HG02610 (cell line): Measurements from ENCODE around the gene ZNF488.

ENCODE experiments used
- ATAC-seq: cut with Tn5 transposase; IDR thresholded peaks from one replicate; pipeline ENCODE4 v1.9.1; 2021; ENCODE audit warnings: mild to moderate bottlenecking, moderate library complexity; ENCODE audit not compliant: unreplicated experiment

ZNF488 gene

DNA sequence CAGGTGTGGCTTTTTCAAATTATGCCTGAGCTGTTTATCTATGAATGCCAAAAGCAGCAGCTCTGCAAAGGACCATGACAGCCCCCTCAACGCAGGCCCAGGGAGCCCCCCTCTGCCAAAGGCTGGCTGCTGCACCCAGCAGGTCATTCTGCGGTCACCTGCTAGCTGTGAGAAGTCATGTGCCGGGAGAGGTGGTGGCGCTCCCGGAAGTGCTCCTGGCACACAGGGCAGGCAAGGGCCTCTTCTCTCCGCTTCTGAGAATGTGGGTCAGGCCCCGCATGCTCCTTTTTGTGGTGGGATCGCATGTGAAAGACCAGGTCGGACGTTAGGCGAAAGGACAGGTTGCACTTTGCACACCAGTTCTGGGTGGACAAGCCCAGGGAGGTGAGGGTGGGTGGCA, 16.4 kb downstream of the ZNF488 start:
- ATAC-seq, result no peak

DNA sequence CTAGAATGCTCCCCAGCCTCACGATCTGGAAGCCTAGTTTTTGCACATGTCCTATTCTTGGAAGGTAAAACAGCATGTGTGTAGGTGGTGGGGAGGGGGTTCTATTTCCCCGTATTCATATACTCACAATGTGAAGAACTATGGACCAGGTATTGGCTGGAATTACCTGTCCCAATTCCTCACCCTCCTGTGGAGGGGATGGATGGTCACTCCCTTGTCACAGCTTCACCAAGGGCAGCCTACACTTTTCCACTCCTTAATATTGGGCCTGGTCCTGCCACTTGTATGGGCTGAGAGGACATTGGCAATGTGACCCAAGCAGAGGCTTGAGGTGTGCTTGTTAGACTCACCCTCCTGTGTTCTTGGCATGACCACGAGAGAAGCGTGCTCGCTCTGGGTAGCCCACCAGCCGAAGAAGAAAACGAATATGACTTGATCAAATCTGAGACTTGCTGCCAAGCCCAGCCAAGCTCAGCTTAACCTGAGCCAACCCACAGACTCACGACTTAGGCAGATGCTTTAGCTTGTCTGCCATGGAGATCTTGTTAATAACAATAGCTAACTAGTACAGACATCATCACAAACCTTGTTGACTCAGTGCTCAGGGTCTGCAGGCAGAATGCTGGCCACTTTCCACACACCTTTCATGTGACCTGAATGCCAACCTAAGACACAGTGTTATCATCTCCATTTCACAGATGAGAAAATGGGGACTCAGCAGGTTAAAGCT, 17.2 kb downstream of the ZNF488 start:
- no peak for ATAC-seq

DNA sequence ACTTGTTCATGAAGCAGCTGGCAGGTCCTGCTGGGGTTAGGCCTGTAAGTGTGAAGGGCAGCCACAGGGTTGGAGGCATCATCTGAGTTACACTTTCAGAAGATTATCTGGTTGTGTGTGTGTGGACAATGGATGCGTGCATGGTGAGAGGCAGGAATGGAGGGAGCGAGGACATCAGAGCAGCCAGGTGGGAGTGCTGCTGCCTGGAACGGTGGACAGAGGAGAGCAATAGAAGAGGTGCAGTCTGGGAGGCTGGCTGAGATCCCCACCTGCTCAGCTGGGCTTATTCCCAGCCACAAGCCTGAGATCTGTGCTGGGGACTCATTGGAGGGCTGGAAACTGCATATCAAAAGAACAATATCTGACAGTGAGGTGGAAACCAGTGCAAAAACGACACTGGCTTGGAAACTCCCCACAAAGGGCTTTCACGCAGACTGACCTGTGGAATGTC, 17.9 kb downstream of the ZNF488 start:
- no peak for ATAC-seq

DNA sequence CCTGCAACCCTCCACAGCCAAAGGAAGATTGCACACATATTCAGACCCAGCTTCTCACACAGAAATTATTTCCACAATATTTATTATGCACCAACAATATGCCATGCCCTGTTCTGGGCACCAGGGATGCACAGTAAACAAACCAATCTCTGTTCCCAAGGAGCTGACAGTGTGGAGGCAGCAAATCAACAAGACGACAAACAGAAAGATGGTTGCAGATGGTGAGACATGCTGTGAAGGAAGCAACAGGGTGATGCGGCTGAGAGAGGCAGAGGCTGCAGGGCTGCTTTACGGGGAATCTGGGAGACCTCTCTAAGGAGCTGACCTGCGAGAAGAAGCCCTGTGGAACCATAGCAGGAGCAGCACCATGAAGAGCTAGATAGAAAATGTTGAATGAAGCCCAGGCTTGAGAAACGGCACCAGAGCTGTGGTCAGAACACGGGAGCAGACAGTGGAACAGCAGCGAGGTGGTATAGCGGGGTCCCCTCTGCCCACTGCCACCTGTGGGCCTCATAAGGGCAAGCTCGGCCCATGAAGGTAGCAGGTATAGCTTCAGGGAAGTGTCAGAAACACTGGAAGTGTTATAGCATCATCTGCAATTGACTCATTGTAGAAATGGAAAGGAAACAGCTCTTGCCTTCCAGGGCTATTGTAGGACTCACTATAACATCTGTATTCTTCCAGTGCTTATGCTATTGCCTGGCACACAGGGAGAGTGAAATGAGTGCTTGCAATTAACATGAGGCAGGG, 18.5 kb downstream of the ZNF488 start:
- ATAC-seq, result no peak

DNA sequence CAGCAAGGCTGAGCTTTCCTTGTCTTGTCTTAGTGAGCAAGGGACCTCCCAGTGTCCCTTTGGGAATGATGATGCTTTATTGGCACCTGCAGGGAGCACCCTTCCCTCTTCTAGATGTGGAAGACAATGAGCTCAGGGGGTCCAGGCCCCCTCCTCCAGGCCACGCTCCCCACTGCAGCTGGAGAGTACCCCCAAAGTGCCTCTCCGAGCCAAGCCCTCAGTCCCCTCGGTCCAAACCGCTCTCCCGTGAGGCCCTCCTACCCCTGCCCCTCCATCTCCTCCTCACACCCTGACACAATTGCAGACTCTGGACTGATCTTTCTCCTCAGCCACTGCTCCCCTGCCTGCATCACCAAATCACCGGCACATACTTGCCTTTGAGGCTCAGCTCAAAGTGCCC, 19.2 kb downstream of the ZNF488 start:
- no peak for ATAC-seq

DNA sequence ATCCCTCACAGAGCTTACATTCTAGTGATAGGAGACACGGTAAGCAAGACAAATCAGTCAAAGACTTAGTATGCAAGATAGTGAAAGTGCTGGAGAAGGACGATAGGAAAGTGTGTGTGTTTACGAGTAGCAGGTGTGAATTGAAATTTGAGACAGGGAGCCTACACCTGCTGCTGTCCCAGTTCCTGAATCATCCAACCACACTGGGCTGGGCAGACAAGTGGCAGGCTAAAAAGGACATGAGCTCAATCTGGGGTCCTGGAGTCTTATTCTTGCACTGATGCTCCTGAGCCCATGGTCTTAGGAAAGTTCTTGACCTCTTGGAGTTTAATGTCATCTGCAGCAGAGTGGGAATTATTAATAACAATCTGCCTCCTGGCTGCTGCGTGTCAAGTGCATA, 19.7 kb downstream of the ZNF488 start:
- ATAC-seq, result no peak

DNA sequence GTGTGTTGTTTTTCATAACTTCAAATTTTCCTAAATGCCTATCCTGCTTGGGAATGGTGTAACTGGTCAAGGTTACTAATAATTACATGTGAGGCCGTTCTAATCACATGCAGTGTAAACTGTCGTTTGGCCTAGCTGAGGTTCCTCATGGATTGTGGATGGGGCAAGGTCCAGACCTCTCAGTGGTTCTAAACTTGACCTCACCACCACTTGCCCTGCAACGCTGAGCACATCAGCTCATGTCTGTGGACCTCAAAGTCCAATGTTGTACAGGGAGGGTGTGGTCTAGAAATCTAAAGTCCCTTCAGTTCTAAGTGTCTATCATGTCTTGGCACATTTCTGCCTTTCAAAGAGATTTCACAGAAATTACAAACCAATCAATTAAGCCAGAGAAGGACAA, 20.3 kb downstream of the ZNF488 start:
- no peak for ATAC-seq

DNA sequence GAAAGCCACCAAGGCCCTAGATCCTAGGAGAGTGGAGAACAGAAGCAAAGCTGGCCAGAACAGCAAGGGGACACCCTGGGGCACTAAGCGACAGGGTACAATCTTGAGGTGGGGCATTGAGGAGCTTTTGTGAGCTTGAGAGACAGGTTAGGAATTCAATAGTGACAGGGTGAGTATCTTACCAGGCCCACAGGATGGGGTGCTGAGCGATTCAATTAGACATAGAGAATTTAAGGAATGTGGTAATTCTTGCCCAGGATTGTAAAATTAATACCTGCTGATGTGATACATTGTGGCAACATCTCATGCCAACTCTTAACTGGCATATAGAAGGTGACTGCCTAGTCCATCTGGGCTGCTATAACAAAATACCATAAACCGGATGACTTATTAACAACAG, 21.9 kb downstream of the ZNF488 start:
- no peak for ATAC-seq

DNA sequence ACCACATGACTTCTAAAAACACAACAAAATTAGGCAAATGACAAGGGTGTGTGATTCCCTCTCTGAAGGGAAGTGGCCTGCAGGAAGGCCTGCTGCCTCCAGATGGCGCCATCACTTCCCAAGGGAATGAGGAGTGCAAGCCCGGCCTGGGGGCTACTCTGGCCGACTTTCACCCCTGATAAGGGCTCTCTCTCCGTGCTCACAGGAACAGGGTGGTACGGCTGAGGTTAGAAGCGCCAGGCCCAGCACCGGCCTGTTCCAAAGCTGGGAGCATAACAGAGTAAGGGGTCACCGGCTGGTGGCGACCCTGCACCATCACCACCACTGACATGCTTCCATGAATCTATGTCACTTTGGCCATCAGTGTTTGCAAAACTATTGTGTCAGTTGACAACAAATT, 22.8 kb downstream of the ZNF488 start:
- no peak for ATAC-seq

DNA sequence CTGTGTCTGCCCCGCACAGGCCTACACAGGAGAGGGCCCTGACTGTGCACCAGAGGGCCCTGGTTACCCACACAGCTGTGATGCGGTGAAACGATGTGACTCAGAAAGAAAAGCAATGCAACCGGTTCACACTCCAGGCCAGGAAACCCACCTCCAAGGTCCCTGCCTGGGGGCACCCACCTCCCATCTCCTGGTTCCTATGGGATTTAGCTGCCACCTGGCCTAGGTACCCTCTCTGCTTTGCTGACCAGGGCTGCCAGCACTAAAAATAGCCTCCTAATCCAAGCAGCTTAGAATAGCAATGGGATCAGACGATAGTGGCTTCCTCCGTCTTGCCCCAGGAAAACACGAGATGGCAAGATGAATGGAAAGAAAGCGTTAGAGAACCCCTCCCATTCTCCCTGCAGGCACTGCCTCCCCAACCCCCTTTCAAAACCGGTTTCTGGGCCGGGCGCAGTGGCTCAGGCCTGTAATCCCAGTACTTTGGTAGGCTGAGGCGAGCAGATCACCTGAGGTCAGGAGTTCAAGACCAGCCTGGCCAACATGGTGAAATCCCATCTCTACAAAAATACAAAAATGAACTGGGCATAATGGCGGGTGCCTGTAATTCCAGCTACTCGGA, 23.6 kb downstream of the ZNF488 start:
- no peak for ATAC-seq

DNA sequence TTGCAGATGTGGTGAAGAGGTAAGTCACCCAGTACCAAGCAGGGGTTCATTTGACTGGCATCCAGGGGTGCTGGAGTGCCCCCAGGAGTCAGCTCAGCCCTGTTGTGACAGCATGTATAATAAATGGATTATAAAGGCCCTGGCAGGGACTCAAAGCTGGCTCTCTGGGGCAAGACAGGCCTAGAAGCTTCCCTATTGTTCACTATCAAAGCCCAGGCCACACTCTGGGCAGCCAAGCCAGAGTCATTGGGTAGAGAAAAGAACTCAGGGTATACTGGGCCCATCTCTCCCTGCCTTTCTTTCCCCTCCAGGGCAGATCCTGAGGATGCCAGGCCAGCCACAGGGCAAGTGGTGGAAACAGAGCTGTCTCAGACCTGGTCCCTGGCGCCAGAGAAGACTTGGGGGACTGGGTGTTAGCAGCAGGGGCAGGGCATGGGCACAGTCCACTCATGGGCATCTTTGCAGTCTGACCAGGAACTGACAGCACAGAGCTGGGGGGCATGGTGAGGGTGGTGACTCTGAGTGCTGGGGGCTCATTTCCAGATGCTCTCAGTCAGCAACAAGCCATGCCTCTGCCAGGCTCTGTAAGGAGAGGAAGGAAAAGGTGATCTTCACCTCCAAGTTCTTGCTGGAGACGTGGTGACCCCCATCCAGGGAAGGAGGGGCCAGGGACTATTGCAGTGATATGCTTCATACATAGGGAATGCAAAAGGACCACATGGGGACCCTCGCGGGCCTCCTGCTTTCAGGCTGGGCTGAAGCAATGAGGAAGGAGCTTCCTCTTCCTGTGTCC, 24.3 kb downstream of the ZNF488 start:
- no peak for ATAC-seq

DNA sequence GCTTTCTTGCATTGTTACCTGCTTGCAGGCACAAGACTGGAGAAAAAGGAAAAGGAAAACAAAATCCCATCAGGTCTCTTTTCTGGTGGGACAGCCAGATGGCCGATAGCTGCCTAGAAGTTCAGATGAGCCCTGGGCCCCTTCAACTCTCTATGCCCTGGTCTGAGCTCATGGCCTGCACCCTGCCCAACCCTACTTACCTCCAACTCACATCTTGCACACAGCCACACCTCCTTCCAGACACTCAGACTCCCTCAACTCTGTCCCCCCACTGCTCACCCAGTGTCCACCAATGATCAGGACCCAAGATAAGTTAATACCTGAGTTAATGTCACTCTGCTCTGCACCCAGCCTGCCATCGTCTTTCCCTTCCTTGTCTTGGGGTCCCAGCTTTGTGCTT, 25.0 kb downstream of the ZNF488 start:
- ATAC-seq, result no peak

DNA sequence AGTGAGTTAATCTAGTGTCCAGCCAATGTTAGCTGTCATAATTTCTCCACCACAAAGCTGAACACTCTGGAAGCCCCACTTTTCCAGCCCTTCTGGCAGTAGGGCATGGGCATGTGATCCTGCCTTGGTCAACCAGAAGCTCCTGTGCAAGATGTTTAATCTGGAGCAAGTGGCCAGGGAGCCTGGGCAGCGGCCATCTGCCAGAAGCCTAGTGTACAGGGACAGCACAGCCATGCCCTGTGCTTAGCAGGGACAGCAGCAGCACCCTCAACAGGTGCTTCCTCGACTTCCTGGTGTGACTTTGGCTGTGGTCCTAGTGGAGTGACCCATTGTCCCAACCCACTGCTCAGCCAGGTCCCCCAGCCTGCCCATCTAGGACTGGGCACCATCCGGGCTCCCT, 25.6 kb downstream of the ZNF488 start:
- no peak for ATAC-seq

DNA sequence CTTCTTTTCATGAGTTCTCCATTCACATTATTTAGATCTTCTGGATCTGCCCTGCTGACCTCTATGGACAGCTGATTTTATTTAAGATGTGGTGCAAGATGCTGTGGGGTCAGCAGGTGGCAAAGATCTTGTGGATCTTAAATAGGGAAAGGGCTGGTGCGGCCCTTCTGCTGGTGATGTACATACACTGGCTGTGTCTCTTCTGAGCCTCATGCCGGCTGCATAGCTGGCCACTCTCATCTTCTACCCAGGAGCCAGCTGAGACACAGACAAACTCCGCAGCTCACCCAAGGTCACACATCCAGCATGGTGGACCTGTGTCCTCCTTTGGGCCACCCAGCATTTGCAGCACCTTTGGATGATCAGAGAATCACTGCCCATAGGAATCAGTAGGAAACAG, 26.2 kb downstream of the ZNF488 start:
- no peak for ATAC-seq

DNA sequence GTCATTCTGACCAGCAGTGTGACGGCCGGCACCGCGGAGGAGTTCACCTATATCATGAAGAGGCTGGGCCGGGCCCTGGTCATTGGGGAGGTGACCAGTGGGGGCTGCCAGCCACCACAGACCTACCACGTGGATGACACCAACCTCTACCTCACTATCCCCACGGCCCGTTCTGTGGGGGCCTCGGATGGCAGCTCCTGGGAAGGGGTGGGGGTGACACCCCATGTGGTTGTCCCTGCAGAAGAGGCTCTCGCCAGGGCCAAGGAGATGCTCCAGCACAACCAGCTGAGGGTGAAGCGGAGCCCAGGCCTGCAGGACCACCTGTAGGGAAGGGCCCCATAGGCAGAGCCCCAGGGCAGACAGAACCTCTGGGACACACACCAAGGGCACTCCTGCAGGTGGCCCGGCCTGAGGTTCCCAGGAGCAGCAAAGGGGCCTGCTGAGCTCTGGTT, 26.9 kb downstream of the ZNF488 start:
- no peak for ATAC-seq

DNA sequence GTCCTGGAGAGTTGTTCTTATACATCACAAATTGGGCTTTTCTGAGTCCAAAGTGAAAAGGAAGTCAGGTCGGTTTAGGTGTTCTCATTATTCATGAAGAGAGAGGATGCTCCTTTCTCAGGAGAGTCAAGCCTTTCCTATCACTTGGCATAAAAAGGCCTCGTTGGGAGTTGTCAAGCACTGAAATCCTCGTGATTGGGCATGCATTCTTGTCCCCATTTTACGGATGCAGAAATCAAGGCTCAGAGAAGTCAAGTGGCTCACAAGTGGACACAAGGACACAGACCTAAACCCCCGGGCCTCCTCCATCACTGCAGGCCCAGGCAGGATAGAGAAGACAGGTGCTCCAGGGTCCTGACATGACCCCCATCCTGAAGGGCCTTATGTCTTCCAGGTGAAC, 27.4 kb downstream of the ZNF488 start:
- no peak for ATAC-seq

DNA sequence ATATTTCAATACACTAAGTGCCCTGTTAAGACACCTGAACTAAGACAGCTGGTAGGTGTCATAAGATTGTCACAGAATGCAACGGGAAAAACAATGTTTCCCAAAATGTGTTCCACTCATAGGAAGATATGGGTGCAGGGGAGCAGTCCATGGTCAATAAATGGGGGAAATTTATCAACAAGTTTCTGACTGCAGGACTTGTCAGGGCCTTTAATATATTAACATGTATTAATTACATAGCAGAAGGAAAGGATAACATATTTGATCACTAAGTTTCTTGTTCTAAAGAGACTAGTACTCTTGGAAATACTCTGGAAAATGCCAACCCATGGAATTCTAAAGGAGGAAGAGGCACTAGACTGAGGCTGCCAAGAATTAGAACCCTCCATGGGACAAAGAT, 29.2 kb downstream of the ZNF488 start:
- ATAC-seq, result no peak

DNA sequence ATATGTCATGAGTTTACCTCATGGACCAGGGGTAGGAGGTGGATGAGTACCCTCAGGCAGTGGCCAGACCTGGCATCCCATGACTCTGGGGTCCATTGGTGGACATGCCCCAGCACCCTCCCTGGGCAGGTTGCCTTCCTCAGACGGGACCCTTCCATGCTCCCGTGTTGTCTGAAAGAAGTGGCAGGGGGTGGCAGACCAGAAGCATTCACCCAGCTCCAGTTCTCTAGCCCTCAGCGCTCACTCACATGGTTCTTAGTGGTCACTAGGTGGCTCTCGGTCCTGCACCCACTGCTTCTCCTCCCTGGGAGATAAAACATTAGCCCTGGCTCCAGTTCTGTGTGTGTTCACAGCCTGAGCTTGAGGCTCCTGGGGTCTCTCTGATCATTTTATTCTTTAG, 29.9 kb downstream of the ZNF488 start:
- no peak for ATAC-seq

DNA sequence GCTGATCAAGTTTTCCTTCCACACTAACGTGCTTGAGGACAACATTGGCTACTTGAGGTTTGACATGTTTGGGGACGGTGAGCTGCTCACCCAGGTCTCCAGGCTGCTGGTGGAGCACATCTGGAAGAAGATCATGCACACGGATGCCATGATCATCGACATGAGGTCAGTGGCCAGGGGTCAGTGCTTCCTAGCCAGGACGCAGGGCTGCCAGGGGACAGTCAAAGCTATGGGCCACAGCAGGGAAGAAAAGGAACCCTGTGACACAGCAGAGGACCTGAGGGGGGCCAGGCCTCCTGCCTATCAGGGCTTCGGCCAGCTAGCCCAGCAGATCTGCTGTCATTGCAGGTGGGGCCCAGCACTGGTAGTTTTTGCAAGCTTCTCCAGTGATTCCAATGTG, 30.7 kb downstream of the ZNF488 start:
- ATAC-seq, result no peak

DNA sequence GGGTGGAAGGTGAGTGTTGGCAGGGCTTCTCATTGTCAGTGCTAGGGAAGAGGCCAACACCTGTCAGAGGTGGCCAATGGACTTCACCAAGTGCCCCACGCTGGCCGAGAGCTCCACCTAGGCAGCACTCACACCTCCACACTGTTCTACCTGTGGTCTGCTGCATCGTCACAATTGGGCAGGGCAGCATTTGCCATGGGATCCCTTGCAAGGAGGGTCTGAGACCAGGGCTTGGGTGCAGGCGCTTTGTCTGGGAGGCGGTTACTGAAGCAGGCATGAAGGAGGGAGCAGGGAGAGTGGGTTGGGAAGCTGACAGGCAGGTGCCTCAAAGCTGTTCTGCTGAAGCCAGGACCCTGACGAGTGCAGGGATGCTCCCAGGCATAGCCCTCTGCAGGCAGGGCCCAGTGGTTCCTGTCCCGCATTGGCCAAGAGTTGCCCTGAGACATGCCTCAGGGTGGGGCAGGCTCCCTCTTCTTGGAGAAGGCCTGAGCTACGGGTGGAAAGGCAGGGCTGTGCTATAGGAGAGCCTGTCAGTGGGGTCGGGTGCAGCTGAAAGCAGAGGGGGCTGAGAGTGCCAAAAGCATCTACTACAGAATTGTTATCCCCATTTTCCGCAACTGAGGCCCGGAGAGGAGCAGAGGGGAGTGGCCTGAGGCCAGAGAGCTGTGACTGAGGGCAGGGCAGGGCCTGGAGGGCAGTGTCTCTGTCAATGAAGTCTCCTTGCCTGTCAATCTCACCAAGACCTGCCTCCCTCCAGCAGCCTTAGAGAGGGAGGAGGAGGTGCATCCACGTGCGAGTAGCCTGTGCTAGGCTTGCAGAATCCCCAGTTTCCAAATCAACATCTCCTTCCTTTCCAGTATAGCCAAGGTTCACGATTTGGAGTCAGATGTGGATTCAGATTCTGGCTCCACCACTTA, 31.9 kb downstream of the ZNF488 start:
- ATAC-seq, result no peak
